DOHH2 (cell line): ENCODE measurements around the gene ANKS1B.

Experiments used
- EZH2phosphoT487 ChIP-seq: fragments of 200-600 bp; sonication (generic); IDR thresholded peaks from 2 replicates; pipeline ENCODE4 v1.6.1; 2017; ENCODE audit warnings: borderline replicate concordance, mild to moderate bottlenecking, antibody characterized with exemption, low read length, moderate library complexity, mixed read lengths
- TF ChIP-seq, protein P1 (sequence below): fragments of 200-600 bp; sonication (generic); IDR thresholded peaks from one replicate; pipeline ENCODE4 v1.5.1; 2014; ENCODE audit warnings: antibody characterized with exemption, mild to moderate bottlenecking, low read depth, low read length; ENCODE audit not compliant: poor library complexity, severe bottlenecking

DNA sequence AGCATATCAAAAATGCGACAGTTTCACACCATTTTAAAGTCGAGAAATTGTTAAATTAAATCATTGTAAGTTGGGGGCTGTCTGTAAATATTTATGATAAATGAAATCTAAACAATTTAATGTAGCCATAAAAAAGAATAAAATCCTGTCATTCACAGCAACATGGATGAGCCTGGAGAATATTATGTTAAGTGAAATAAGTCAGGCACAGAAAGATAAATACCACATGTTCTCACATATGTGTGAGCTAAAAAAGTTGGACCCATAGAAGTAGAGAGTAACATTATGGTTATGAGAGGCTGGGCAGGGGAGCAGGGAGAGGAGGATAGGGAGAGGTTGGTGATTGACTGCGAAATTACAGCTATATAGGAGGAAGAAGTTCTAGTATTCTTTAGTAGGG, 201.3 kb downstream of the ANKS1B start:
- TF ChIP-seq, protein P1, sequence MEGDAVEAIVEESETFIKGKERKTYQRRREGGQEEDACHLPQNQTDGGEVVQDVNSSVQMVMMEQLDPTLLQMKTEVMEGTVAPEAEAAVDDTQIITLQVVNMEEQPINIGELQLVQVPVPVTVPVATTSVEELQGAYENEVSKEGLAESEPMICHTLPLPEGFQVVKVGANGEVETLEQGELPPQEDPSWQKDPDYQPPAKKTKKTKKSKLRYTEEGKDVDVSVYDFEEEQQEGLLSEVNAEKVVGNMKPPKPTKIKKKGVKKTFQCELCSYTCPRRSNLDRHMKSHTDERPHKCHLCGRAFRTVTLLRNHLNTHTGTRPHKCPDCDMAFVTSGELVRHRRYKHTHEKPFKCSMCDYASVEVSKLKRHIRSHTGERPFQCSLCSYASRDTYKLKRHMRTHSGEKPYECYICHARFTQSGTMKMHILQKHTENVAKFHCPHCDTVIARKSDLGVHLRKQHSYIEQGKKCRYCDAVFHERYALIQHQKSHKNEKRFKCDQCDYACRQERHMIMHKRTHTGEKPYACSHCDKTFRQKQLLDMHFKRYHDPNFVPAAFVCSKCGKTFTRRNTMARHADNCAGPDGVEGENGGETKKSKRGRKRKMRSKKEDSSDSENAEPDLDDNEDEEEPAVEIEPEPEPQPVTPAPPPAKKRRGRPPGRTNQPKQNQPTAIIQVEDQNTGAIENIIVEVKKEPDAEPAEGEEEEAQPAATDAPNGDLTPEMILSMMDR = no peak
- no peak for TF ChIP-seq EZH2phosphoT487
